HCEC 1CT (cell line): ENCODE data around the gene RAMACL.

Experiments used
- DNase-seq: peaks from one replicate; pipeline ENCODE4 v3.0.0-alpha.2; 2017

Gene RAMACL

GRCh38 chr6:166617359-166617758 is 30.9 kb upstream of the RAMACL start:
- no peak for DNase-seq

DNA sequence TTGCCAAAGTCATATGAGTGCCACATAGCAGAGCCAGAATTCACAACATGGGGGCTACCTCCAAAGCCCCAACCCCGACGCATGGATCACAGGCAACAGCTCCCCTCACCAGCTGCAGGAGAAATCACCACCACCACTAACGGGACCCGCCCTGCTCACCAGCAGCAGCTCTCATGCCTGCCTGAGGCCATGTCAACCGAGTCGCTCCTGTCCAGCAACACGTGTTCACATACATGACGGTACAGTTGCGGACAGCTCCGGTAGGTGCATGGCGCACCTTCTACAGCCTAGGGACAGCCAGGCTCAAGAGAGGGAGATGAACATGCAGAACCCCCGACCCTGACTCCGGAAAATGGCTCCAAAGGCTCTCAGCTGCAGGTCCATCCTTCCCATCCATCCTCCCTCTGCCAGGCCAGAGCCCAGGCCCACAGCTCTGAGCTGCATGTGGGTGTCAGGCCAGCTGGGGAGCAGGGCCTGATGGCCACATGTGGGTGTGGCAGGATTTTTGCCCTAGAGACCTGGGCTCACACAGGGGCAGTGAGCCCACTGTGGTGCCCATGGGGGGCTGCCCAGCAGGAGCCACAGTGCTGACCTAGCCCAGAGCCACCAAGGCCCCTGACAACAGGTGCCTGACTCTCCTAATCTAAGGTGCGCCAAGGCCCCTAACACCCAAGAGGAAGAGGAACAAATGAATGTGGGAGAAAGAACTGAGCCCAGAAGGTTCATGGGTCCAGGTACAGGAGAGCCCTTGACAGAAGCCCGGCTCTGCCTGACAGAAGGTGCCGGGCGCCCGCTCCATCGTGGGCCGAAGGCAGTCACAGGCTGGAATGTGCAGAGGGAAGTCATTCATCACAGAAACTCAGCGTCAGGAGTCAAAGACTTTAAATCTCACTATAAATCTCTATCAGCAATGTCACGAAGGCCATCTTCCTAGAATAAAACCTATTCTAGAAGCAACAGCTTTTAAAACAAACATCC is 30.1 kb upstream of the RAMACL start:
- no peak for DNase-seq

GRCh38 chr6:166615059-166615770 is 28.7 kb upstream of the RAMACL start:
- no peak for DNase-seq

GRCh38 chr6:166614589-166614988 is 28.1 kb upstream of the RAMACL start:
- DNase-seq, result no peak

DNA sequence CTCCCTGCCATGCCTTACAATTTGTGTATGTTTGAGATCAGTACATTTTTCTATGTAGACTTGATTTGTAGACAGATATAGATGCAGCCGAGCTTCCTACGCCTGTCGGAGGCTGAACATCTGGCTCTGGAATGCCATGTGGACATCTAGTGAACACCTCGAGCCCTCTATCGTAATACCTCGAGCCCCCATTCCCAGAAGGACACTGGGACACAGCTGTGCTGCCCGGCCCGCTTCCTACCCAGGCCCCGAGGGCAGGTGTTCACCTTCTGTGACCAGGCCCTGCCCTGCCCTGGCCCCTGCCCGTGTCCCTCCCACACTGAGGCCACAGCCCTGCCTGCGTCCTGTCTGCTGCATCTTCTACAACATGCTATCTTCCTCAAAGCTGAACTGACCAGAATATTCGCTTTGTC is 27.7 kb upstream of the RAMACL start:
- no peak for DNase-seq

DNA sequence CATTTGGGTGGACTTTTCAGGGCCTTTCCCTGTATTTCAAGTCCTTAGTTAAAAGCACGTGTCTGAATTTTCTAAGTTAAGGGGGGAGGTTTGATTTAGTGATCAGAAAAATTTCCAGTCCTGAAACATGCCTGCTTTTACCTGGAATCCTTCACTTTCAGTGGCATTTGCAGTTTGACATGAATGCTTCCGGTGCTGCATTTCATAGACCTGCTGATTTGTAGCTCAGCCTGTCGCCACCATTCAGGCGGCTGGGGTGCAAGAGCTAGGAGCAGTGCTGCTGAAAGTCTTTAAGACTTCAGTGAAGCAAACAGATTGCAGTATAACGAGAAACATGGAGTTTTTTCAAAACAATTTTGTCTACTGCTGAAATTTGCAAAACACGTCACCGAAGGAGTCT is 26.5 kb upstream of the RAMACL start:
- DNase-seq, result no peak

DNA sequence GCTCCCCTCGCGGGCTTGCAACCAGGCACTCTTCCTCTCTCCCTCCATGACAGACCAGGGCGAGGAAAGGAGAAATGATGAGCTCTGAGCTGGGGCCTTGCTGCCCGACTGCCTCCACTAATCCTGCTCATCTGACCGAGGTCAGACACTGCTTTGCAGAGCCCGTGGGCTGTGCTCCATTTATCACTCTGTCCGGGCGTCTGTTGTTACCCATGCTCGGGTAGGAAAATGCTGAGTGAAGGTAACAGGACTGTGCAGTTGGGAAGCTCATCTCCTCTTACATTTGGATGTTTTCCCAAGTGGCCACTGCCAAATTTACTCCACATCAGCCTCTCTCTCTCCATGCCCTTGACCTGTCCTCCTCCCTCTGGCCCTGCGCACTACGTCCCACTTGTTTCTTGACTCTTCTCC is 26.0 kb upstream of the RAMACL start:
- DNase-seq, result no peak

GRCh38 chr6:166611631-166612030 is 25.2 kb upstream of the RAMACL start:
- no peak for DNase-seq

GRCh38 chr6:166610069-166610468 is 23.6 kb upstream of the RAMACL start:
- DNase-seq, result no peak

GRCh38 chr6:166608774-166609173 is 22.3 kb upstream of the RAMACL start:
- peak; percentile 88 for DNase-seq

- DNase-seq, result no peak
Observed at GRCh38 chr6:166605752-166606151, 19.3 kb upstream of the RAMACL start.

GRCh38 chr6:166604911-166605310 is 18.4 kb upstream of the RAMACL start:
- no peak for DNase-seq

DNA sequence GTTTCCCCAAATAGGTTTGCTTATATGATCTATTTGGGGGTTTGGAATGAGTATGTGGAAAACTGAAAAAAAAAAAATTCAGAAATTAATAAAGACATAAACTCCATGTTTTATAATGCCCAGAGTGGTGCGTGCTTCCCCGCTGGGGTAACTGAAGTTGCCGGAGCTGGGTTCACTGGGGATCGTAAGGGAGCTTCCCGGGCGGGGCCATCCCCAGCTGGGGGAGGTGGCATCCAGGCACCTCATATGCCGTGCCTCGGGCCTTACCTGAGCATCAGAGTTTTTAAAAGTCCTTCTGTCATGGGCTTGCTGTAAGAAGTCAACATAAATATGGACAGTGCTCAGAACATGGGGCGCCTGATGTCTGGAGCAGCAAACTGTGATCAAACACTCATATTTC is 17.9 kb upstream of the RAMACL start:
- DNase-seq, result no peak

- DNase-seq, result no peak
Observed at GRCh38 chr6:166603043-166603690, 16.7 kb upstream of the RAMACL start.

DNA sequence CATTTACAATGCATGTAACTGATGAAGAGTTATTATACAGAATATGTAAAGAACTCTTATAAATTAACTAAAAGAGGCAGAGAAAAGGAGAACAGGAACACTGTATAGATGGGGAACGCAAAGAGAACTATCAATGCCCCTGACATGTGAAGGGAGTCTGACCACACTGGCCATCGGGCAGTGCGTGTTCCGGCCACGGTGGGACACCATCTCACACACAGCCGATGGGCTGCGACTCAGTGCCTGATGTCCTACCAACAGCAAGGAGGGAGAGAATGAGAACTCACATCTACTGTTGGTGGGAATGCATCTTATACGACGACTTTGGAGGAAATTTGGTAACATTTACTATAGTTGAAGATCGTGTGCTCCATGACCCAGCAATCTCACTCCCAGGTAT is 15.5 kb upstream of the RAMACL start:
- no peak for DNase-seq

DNA sequence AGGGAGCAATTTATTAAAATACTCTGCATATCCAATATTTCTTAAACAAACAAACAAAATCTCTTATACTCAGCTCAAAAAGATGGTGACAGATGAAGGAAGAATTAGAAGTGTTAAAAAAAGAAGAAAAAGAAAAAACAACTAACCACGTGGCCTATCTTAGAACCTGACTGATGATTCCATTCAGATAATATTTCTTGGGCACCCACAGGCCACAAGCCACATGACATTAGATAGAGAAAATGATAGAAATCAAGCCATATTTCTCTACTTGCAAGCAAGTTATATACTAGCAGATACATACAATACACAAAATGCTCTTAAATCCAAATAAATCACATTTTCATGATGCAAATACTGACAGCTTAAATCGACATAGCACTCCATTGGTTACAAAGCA is 14.5 kb upstream of the RAMACL start:
- no peak for DNase-seq

DNA sequence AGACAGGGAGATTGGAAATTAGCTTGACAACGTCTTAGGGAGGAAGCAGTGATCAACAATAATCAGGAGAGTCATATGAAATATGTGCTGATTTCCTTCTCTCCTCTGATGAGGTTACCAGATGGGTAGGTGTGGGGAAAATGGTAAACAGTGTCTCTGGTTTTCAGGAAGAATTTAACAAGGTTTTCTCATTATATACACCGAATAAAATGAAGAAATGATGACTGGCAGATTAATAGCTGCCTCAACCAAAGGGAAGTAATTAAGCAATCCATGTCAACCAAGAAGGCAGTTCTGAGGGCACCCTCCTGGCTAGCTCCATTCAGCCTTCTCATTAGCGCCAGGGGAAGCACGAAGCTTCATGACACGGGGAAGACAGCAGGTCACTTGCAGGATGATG is 12.7 kb upstream of the RAMACL start:
- no peak for DNase-seq

GRCh38 chr6:166598441-166599138 is 12.1 kb upstream of the RAMACL start:
- peak; percentile 96 for DNase-seq

DNA sequence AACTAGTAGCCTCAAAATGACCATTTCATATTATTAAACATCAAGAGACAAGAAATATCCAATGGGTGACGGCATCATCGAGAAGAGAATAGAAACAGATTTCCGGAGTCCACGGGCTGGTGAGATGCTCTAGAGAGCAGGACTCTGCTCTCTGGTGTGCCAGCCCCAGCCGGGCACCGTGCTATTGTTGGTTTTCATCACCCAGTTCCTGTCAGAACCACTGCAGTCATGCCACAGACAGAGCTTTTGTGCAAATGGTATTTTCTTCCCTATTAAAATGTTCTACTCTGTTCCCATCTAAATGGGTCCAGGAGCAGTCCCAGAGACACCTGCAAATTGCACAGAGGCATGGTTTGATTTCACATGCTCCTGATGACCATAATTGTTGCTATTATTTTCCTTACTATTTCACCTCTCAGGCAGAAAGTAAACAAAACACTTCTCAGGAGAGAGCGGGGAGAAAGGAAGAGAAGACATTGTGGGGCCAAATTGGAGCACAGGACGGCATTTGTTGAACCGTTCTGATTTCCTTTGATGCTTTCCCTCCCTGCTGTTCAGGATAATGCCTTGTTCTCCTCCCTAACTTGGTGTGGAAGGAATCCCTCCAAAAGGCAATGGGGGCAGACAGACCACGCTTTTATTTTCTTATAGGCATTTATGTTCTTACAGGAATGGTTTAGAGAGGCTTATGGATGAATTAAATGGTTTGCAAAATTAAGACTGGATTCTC is 11.4 kb upstream of the RAMACL start:
- DNase-seq, result no peak

- DNase-seq, result no peak
Observed at GRCh38 chr6:166596776-166597507, 10.5 kb upstream of the RAMACL start.

- DNase-seq, result no peak
Observed at GRCh38 chr6:166595949-166596348, 9.5 kb upstream of the RAMACL start.
